GM19240 (cell line): ENCODE data around the gene CAPSL.
"Not testable (repeated sequence)": the region's sequence is repeated elsewhere in the genome, so short reads cannot be mapped to it uniquely, and the experiment has no call there.

Source experiments
- DNase-seq: peaks from one replicate; pipeline ENCODE4 v3.0.0; 2011; ENCODE audit warnings: low spot score; ENCODE audit not compliant: insufficient read length

Gene CAPSL

DNA sequence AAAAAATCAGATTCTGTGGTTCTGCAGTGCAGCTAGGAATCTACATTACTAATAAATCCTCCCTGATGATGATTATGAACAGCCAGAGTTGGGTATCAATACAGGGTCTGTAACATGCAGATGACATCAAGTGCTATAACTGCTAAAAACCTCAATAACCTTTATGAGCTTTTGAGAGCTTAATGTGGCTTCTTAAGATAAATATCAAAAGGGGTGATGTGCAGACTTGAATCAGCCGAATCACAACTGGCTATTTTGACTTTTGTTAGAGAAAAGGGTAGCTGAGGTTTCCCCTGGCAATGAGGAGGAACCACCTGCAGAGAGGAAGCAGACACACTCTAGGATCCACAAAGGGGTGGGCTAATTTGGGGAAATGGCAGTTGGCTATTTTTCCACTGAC, 30.2 kb downstream of the CAPSL start:
- DNase-seq = no peak

DNA sequence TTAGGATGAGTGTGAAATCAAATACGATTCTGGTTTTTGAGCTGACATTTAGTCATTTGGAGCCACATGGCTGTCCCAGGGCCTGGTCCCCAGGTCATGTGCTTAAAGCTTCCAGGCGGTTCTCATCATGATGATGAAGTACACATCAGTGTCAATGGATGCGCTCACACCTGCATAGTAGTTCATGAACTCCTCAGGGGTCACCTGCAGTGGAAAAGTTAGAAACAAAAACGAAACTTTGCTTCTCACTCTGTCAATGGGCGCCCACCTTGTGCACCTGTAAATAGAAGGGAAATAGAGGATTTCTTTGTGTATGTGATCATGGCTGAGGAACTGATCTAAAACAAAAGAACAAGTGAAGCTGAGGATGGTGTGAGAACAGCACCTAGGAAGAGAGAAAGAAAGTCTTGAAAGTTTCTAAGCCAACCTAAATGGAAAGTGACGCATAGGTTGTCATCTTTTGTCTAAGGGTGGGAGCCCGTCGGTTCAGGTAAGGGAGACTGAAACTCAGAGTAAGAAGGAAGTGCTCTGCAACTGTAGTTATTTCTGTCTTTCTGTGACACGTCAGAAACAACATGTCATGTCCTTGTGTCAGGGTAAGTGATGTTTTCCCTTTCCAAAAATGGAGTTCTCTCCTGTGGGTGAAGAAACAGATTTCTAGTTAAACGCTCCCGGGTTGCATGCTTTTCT, 33.8 kb downstream of the CAPSL start:
- DNase-seq = peak; percentile 19

DNA sequence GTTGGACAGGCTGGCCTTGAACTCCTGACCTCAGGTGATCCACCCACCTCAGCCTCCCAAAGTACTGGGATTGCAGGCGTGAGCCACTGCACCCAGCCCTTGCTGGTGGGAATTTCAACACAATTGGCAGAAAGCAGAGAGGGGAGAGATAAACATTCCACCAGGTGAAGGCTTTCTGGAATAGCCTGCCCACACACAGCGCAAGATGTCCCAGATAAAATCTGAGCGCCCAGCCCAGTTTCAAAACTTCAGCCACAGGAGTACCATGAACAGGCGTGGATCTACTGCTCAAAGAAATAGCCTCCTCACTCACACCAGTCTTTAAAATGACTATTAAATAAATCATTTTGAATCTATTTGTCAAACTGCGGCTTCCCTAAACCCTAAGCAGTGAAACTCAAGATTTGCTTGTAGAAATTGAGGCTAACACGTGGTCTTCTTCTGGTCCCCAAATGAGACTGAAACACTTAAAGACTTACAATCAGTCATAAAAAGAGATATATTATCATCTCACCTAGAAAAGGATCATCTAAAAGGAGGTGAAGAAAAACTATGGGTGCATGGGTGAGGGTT, 34.7 kb downstream of the CAPSL start:
- DNase-seq = no peak

DNA sequence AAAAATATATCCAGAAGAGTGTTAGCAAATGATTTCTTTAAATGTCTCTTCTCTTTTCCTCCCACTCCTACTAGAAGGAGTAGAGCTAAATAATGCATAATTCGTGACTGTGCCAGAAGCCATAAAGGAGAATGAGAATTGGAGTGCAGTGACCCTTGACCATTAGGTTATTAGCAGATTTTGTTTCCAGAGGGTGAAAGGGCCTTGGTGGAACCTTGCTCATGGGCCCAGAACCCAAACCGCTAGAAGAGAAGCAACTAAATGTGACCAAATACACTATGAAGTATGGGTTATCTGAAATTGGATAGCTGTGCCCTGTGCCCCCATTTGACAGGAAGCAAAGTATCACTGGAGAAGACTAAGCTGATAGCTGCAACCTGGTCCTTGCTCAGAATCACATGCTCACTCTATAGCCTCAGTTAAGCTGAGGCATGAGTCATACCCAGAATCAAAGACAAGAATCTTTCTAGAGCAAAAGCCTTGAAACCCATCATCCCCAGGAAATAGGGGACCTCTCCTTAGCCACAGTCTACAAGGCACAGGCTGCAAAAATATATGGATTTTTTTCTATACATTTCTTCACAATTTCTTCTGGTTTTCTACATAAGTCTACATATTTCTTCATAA, 36.3 kb downstream of the CAPSL start:
- DNase-seq = no peak

DNA sequence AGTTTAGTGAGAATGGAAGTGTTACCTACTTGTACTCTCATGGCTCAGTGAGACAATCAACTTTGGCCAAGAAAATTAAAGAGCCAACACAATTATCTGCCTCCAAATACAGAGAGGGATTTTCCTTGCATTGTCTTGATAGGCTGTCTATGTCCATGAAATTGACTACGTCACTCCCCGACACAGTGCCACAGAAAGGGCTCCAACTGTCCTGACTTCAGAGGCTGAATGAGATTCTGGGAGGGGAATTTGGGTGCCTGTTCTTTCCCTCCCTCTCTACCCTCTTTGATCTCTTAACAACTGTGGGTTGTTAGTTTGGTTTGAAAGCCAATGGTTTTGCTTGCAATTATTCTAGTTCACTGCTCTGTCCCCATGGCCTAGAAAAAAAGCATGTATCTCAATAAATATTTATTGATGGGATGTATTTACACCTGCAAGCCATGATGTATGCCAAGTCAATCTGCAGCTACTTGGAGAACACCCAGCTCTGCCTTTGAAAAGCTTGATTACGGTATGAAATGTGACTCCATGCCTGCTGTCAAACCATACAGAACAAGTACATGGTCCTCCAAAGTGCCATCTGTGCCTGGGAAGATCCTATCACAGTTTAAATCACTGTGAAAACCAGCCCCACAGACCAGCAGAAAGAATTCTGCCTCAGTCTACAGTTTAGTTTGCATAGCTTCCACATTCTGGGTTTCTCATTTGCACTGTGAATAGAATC, 37.3 kb downstream of the CAPSL start:
- DNase-seq = no peak

DNA sequence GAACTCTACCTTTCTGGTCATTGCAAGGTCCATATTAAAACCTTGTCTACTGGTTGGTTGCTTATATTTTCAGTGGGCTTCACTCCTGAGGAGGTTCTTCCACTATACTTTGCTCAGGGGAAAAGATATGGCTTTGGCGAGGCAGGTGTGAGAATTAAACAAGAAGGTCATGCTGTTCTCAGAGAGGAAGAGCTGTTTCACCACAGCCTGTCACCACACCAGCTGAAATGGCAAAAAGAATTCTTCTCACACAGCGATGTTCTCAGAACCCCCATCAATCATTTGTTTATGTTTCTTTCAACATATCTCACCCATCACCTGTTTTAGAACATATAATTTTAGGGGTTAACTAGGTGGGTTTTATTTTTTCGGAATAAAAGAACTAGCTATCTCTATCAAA, 38.6 kb downstream of the CAPSL start:
- DNase-seq = no peak

DNA sequence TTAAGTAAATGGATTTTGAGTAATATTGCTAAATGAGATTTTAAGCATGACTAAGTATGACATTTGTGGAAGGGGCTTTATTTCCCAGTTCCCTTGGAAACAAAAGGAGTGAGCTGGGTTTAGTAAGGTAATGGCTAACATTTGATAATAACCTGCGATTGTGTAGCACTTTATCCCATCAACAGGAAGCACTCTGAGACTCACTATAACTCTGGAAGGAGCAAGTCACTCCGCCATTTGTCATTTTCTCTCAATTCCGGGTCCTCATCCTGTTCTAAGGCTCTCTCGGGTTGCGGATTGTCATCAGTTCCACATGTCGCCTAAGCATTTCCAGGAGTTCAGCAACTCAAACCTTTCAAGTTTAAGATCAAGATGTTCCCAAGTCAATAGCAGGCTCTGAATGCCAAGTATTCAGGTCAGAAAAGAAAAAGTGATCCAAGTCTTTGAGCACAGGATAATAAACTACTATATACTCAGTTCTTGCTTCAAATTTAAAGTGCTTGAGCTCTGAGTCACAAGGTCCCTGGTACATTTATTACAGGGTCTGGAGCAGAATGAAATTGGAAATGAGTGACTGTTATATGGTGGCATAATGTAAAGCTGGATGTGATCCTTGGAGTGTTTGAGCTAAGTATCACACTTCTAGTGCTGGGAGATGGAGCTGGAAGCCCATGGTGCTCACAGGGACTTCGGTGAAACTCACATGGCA, 39.3 kb downstream of the CAPSL start:
- no peak for DNase-seq

DNA sequence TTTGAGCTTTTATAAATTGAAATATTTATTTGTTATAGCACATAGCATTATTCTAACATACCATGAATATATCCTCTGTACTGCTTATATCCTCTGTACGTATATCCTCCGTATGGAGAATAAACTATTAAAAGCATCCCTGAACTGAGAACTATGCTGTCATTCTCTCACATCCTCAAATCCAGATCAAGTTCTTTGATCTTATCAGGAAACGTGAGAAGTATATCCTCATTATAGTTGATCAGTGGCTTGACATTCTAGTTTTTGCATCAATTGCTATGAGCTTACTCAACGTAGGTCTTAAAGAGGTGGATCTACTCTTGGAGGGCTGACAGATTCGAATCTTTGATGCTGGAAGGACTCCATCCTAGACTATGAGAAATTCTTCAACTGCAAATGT, 44.3 kb downstream of the CAPSL start:
- DNase-seq = no peak

DNA sequence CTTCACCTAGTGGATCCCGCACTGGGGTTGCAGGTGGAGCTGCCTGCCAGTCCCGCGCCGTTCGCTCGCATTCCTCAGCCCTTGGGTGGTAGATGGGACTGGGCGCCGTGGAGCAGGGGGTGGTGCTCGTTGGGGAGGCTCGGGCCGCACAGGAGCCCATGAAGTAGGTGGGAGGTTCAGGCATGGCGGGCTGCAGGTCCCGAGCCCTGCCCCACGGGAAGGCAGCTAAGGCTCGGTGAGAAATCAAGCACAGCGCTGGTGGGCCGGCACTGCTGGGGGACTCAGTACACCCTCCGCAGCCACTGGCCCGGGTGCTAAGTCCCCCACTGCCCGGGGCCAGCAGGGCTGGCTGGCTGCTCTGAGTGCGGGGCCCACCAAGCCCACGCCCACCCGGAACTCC, 45.6 kb downstream of the CAPSL start:
- not testable (repeated sequence) for DNase-seq

DNA sequence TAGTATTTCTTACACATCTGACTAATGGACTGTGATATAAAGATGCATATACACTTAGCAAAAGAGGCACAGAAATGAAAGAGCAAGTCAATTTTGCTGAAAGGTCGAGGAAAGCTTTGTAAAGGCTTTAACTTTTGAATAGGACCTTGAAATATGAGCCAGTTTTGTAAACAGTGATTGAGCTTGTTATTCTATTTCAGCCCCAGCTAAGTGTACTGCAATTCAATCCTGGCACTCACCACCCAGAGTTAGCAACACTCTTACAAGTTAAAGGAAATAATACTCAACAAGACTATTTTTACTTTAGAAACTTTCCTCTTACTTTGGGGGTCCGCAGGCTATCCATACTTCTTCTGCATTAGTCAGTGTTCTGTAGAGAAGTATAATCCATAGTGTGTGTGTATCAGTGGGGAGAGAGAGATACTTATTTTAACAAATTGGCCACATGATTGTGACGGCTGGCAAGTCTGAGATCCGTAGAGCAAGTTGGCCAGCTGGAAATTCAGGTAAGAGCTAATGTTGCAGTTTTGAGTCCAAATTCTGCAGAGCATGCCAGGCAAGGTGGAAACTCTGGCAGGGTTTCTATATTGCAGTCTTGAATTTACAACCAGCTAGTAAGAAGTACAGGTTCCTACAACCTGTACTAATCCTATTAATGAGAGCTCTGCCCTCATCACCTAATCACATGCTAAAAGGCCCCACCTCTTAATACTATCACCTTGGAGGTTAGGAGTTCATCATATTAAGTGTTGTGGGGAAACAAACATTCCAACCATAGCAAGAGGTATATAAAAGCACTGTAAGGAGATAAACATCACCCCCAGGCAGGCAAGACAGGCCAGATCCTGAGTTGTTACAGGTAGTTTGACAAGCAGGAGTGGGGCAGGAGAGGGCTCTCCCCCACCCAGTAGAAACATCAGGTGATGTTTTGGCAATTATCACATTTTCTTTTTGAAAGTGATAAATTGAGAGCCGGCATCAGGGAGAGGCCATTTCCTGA, 48.1 kb downstream of the CAPSL start:
- no peak for DNase-seq

DNA sequence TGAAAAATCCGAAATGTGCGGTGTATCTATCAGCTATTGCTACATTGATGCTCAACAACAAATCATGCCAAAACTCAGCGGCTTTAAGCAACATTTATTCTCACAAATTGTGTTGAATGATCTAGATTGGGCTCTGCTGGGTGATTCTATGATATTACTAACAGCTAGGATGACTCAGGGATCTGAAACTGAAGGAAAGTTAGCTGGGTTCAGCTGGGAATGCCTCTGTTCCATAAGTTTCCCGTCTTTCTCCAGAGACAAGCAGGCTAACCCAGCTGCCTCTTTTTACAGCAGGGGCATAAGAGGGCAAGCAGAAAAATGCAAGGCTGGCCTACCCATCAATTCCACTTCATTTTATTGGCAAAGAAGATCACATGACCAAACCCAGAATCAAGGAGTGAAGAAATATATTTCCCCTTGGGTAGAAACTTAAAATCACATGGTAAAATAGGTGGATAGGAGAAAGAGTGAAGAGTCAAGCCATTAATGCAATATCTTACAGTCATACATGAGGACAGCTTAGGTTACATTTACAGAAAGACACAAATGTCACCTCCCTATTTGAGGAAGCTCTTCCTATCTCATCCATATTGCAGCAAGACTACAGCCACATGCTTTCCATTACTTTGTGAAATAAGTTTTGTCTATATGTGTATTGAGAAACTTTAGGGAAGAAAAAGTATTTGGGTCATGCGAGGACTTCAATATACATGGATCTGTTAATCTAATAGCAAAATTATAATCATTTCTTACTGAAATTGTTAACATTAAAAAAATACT, 50.9 kb downstream of the CAPSL start:
- DNase-seq = no peak

DNA sequence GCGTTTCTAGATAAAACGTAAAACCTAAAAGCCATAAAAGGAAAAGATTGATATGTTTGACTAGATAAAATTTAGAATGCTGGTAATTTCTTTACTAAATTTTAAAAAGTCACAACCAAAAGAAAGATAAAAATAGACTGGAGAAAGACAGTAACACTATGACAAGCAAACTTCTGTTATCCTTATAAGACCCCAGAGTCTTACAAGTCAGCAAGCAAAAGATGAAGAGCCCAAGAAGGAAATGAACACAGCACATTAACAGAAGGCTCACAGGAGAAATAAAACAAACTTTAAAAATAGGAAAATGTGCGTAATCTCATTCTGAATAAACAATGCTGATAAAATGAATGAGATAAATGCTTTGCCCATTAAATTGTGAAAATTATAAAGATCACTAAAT, 52.0 kb downstream of the CAPSL start:
- DNase-seq = no peak

DNA sequence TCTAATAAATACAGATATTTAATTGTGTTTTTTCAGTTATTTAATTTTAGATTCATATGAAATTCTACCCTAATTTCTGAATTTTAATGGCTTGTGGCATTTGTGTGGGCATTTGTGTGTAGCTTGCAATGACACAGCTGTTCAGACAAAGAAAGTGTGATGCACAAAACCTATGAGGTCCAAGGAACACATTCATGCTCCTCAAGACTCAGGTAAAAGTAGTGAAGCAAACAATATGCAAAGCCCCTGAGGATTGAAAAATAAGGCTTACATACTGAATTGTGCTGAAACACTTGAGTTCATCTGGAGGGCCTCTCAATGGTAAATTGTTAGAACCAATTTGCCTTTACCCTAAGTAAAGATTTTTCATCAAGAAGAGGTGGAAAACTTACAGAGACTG, 53.6 kb downstream of the CAPSL start:
- no peak for DNase-seq

DNA sequence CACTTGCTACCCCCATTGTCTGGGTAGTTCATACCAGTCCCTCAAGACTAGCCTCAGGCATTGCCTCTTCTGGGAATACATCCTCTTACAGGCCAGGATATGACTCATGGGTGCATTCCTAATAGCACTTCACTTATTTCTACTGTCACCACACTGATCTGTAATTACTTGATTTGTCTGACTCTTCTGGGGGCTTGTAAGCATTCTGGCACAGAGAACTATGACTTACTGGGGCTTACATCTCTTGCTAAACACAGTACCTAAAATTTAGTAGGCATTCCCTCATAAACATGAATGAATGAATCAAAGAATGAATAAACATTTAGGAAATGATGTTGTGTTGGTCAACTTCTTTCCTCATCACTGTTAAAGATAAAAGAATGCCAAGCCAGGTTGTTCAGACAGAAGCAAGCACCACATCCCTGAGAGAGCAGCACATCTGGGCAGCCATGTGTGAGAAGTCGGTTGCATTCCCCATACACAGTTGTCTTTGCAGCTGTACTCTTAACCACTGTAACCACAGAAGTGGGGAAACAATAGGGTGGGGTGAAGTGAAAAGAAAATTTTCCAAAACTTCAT, 54.1 kb downstream of the CAPSL start:
- no peak for DNase-seq

DNA sequence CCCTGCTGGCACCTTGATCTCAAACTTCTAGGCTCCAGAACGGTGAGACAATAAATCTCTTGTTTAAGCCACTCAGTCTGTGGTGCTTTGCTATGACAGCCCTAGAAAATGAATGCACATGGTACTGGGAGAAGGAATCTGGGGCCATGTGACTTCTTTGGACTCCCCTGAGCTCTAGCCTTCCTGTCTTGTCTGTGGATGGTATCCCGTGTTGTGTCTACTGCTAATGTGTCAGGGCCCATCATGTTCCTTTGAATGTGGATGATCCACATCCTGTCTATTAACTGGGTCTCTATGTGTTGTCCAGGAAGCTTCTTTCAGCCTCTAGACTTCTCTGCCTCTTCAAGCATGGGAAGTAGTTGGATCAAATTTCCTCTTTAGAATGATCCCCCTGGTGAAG, 56.7 kb downstream of the CAPSL start:
- DNase-seq = no peak

DNA sequence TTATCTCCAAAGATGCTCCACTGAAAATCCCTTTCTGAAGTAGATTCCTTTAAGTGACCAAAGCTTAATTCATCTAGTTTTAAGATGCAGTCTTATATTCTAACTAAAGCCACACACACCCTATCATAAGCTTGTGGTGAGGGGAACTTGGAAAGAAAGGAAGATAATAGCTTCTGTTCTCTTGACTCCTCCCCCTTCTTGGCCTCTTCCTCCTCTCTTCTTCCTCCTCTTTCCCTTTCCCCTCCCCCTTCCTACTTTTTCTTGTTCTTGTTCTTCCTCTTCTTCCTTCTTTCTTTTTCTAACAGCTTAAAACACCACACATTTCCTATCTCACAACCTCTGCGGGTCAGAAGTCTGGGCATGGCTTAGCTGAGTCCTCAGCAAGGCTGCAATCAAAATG, 58.3 kb downstream of the CAPSL start:
- no peak for DNase-seq

DNA sequence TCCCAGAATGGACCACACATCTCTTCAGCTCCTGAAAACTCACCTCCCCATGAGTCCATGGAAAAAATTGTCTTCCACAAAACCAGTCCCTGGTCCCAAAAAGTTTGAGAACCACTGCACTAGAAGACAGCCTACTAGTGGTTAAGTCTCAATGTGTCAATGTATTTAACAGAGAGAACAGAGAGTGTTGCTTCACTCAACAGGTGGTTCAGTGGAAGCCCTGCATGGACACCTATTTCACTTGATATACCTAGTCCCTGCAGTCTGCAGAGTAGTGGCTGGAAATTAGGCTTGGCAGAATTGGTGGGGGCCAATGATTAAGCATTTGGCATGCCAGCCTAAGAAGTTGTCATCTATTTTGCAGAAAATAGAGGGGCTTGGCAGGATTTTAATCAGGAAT, 58.8 kb downstream of the CAPSL start:
- no peak for DNase-seq

DNA sequence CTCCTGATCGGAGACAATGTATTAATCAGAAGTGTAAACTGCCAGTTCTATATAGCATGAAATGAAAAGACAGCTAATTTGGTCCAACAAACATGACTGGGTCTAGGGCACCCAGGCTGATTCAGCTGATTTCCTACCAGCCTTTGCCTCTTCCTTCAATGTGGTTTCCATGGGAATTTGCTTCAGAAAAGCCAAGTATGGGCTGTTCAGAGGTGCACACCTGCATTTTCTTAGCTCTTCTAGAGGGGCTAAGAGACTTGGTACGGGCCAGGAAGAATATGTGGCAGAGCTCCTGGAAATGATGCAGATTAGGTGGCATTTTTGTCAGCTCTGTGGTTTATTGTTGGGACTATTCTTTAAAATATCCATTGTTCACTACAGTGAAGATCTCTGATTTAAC, 59.3 kb downstream of the CAPSL start:
- DNase-seq = no peak

DNA sequence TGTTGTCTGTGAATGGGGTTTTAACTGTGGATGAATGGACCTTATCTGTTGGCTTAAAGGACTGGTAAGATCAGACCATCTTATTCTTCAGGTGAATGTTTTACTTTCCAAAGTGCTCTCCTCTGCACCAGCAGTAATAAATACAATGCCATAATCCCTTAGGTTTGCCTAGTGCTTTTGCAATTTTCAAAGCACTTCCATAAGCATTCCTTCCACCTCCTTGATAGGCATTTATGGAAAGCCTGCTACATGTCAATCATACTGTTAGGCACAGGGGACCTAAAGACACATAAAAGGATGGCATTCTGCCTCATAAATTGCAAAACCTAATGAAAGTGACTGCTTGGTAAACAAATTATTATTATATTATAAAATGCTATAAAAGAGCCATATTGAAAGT, 60.3 kb downstream of the CAPSL start:
- DNase-seq = no peak
